ENCODE data around the gene TPI1. TPM values are rescaled to one million over a fixed set of nuclear protein-coding genes. Genes with fewer than 3 reads are reported as not detected.
A peak's percentile ranks its signal among the peaks of the same experiment; 100 is the strongest.

TPI1 gene
- total RNA-seq, 1 experiment from 2014 or later: 1,045 TPM

- TF ChIP-seq, protein P1, sequence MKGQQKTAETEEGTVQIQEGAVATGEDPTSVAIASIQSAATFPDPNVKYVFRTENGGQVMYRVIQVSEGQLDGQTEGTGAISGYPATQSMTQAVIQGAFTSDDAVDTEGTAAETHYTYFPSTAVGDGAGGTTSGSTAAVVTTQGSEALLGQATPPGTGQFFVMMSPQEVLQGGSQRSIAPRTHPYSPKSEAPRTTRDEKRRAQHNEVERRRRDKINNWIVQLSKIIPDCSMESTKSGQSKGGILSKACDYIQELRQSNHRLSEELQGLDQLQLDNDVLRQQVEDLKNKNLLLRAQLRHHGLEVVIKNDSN (CRISPR knock-in tag; IDR thresholded peaks at IDR 0.05): peak; percentile 52; the same call in 1 of the 2 replicates
- TF ChIP-seq, protein P2, sequence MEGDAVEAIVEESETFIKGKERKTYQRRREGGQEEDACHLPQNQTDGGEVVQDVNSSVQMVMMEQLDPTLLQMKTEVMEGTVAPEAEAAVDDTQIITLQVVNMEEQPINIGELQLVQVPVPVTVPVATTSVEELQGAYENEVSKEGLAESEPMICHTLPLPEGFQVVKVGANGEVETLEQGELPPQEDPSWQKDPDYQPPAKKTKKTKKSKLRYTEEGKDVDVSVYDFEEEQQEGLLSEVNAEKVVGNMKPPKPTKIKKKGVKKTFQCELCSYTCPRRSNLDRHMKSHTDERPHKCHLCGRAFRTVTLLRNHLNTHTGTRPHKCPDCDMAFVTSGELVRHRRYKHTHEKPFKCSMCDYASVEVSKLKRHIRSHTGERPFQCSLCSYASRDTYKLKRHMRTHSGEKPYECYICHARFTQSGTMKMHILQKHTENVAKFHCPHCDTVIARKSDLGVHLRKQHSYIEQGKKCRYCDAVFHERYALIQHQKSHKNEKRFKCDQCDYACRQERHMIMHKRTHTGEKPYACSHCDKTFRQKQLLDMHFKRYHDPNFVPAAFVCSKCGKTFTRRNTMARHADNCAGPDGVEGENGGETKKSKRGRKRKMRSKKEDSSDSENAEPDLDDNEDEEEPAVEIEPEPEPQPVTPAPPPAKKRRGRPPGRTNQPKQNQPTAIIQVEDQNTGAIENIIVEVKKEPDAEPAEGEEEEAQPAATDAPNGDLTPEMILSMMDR (IDR thresholded peaks at IDR 0.05): peak; percentile 69
- TF ChIP-seq, protein P3, sequence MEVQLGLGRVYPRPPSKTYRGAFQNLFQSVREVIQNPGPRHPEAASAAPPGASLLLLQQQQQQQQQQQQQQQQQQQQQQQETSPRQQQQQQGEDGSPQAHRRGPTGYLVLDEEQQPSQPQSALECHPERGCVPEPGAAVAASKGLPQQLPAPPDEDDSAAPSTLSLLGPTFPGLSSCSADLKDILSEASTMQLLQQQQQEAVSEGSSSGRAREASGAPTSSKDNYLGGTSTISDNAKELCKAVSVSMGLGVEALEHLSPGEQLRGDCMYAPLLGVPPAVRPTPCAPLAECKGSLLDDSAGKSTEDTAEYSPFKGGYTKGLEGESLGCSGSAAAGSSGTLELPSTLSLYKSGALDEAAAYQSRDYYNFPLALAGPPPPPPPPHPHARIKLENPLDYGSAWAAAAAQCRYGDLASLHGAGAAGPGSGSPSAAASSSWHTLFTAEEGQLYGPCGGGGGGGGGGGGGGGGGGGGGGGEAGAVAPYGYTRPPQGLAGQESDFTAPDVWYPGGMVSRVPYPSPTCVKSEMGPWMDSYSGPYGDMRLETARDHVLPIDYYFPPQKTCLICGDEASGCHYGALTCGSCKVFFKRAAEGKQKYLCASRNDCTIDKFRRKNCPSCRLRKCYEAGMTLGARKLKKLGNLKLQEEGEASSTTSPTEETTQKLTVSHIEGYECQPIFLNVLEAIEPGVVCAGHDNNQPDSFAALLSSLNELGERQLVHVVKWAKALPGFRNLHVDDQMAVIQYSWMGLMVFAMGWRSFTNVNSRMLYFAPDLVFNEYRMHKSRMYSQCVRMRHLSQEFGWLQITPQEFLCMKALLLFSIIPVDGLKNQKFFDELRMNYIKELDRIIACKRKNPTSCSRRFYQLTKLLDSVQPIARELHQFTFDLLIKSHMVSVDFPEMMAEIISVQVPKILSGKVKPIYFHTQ (CRISPR knock-in tag; IDR thresholded peaks at IDR 0.05): no peak
- 0 out of 2 replicates have a peak, but pooled peaks have one; percentile 64 for TF ChIP-seq NR3C1 (CRISPR knock-in tag; conservative IDR thresholded peaks at IDR 0.05; ENCODE audit: low read depth)
- TF ChIP-seq, protein P4, sequence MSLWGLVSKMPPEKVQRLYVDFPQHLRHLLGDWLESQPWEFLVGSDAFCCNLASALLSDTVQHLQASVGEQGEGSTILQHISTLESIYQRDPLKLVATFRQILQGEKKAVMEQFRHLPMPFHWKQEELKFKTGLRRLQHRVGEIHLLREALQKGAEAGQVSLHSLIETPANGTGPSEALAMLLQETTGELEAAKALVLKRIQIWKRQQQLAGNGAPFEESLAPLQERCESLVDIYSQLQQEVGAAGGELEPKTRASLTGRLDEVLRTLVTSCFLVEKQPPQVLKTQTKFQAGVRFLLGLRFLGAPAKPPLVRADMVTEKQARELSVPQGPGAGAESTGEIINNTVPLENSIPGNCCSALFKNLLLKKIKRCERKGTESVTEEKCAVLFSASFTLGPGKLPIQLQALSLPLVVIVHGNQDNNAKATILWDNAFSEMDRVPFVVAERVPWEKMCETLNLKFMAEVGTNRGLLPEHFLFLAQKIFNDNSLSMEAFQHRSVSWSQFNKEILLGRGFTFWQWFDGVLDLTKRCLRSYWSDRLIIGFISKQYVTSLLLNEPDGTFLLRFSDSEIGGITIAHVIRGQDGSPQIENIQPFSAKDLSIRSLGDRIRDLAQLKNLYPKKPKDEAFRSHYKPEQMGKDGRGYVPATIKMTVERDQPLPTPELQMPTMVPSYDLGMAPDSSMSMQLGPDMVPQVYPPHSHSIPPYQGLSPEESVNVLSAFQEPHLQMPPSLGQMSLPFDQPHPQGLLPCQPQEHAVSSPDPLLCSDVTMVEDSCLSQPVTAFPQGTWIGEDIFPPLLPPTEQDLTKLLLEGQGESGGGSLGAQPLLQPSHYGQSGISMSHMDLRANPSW (CRISPR knock-in tag; conservative IDR thresholded peaks at IDR 0.05; ENCODE audit: low read depth): no peak
- no peak for TF ChIP-seq ZBTB43 (CRISPR knock-in tag; IDR thresholded peaks at IDR 0.05)
- TF ChIP-seq USF2 (CRISPR knock-in tag; IDR thresholded peaks at IDR 0.05): peak; percentile 73
- TF ChIP-seq, protein P5, sequence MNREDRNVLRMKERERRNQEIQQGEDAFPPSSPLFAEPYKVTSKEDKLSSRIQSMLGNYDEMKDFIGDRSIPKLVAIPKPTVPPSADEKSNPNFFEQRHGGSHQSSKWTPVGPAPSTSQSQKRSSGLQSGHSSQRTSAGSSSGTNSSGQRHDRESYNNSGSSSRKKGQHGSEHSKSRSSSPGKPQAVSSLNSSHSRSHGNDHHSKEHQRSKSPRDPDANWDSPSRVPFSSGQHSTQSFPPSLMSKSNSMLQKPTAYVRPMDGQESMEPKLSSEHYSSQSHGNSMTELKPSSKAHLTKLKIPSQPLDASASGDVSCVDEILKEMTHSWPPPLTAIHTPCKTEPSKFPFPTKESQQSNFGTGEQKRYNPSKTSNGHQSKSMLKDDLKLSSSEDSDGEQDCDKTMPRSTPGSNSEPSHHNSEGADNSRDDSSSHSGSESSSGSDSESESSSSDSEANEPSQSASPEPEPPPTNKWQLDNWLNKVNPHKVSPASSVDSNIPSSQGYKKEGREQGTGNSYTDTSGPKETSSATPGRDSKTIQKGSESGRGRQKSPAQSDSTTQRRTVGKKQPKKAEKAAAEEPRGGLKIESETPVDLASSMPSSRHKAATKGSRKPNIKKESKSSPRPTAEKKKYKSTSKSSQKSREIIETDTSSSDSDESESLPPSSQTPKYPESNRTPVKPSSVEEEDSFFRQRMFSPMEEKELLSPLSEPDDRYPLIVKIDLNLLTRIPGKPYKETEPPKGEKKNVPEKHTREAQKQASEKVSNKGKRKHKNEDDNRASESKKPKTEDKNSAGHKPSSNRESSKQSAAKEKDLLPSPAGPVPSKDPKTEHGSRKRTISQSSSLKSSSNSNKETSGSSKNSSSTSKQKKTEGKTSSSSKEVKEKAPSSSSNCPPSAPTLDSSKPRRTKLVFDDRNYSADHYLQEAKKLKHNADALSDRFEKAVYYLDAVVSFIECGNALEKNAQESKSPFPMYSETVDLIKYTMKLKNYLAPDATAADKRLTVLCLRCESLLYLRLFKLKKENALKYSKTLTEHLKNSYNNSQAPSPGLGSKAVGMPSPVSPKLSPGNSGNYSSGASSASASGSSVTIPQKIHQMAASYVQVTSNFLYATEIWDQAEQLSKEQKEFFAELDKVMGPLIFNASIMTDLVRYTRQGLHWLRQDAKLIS (CRISPR knock-in tag; IDR thresholded peaks at IDR 0.05; ENCODE audit: borderline replicate concordance): 0 out of 2 replicates have a peak, but pooled peaks have one; percentile 26
- TF ChIP-seq KAT7 (CRISPR knock-in tag; IDR thresholded peaks at IDR 0.05; ENCODE audit: borderline replicate concordance): no peak; the same call in 1 of the 2 replicates
- peak; percentile 26; the same call in 1 of the 2 replicates for TF ChIP-seq ZBTB21 (CRISPR knock-in tag; IDR thresholded peaks at IDR 0.05; ENCODE audit: borderline replicate concordance)
- TF ChIP-seq ATF1 (CRISPR knock-in tag; IDR thresholded peaks at IDR 0.05): 0 out of 2 replicates have a peak, but pooled peaks have one; percentile 50
- no peak for TF ChIP-seq SMAD3 (CRISPR knock-in tag; IDR thresholded peaks at IDR 0.05; ENCODE audit: borderline replicate concordance)
- no peak for TF ChIP-seq ATF6 (CRISPR knock-in tag; IDR thresholded peaks at IDR 0.05)
- TF ChIP-seq ZNF416 (CRISPR knock-in tag; IDR thresholded peaks at IDR 0.05): 0 out of 2 replicates have a peak, but pooled peaks have one; percentile 65
- no peak for TF ChIP-seq ESRRA (CRISPR knock-in tag; IDR thresholded peaks at IDR 0.05; ENCODE audit: borderline replicate concordance)
- 0 out of 2 replicates have a peak, but pooled peaks have one; percentile 13 for TF ChIP-seq ZNF671 (CRISPR knock-in tag; IDR thresholded peaks at IDR 0.05)
- 0 out of 2 replicates have a peak, but pooled peaks have one; percentile 6 for TF ChIP-seq EMX1 (CRISPR knock-in tag; IDR thresholded peaks at IDR 0.05)
- TF ChIP-seq FOXK1 (CRISPR knock-in tag; IDR thresholded peaks at IDR 0.05): peak; percentile 89
- no peak for TF ChIP-seq FOXJ3 (CRISPR knock-in tag; IDR thresholded peaks at IDR 0.05; ENCODE audit: borderline replicate concordance)
Measured at GRCh38 chr12:6872073-6873048, 5.0 kb downstream of the TPI1 start (continued).

Measured in WTC11 (cell line).